Esophagus mucosa (tissue), 1 donor: ENCODE data around the gene MISFA. TPM values are rescaled to one million over a fixed set of nuclear protein-coding genes. Genes with fewer than 3 reads are reported as not detected.

Experiments
- ATAC-seq: fragments of 200-7000 bp; cut with Tn5 transposase; one replicate; pipeline ENCODE4 v1.9.1; 2020
- total RNA-seq: library from RNA; stranded (reverse); gene quantifications from one replicate; pipeline ENCODE4 v1.2.4, GENCODE V29; 2023
- donor health status: DM: yes; HTN: yes; CAD: no.

The MISFA gene
- total RNA-seq: 2.6 TPM

DNA sequence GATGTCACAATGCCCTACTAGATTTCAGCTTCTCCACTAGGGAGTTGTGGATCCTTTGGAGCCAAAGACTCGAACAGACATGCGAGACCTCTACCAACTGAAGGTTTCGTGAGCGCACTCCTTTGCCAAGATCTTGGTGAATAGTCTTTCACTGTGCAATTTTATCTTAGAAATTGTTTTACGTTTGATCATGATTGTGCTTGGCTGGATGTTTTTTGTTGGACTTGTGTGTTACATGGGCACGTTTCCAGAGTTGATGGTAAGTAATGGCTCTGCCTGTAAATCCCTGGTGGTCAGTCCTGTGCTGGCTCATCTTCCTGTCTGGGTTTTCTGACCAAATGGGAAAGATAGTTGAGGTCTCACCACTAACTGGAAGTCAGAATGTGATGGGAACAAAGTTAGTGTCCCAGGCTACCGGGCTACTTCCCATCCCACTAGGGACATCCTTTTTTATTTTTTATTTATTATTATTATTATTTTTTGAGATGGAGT, at the start of gene MISFA:
Gene MISFA (plus strand): TSS at position 51 of the 492 bp plus-strand sequence. CDS start 140 bp downstream, at position 191.
- ATAC-seq: no peak

DNA sequence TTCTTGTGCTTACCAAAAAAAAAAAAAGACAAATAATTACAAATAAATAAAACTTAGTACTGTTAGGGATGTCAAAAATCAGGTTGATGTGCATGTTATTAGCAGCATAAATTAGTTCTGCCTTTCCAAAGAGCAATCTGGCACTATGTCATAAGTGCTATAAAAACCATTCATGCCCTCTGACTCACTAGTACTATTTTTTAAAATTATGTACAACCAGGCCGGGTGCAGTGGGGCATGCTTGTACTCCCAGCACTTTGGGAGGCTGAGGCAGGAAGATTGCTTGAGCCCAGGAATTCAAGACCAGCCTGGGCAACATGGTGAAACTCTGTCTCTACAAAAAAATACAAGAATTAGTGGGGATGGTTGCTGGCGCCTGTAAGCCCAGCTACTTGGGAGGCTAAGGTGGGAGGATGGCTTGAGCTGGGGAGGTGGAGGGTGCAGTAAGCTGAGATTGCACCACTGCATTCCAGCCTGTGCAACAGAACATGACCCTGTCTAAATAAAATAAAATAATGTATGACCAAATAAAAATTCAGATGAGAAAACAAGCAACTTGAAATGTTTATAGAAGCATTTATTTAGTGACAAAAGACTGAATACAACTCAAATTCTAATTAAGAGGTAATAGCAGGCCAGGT, 36.4 kb upstream of the MISFA start:
- no peak for ATAC-seq

DNA sequence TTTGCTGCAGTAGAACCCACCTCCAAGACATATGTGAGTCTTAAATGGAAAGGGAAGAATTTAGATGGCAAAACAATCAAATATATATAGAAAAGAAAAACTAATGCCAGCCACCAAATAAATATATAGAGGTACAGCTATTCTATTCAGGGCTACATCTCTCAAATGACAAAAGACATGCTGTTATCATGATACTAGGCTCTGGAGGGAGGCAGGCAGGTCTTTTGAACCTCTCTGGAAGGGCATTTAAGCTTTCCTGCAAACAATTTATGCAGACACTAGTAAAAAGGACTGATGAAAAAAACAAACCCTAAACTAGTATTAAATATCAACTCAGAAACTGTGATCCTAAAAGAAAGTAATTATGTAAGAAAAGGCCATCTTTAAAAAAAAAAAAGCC, 35.4 kb upstream of the MISFA start:
- no peak for ATAC-seq

DNA sequence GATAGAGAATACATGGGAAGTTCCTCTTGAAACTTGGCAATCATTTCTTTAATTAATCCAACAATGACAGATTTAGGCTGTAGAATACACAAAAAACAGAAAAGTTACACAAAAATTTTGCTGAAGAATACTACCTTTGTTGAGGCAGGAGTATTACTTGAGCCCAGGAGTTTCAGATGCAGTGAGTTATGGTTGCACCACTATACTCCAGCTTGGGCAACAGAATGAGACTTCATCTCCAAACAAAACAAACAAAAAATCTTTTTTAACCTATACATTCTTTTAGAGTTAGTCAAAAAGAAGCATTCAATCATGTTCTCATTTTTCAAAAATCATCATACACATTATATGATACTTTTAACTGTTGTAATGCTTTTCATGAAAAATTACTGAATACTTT, 33.2 kb upstream of the MISFA start:
- ATAC-seq: no peak

DNA sequence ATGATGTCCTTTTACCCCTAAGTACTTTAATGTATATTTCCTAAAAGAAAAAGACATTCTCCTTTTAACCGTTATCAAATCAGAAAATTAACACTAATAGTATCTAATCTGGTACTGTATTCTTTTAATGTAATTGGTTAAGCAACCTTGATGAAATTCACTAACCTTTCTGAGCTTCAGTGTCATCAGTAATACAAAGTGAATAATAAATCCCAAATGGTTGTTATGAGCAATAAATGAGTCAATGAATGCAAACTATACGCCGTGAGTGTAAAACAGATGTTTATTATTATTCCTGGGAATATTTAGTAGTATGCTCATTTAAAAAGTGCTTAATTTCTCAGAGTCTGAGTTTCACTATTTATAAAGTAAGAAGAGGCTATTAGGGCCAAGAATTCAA, 32.5 kb upstream of the MISFA start:
- no peak for ATAC-seq

DNA sequence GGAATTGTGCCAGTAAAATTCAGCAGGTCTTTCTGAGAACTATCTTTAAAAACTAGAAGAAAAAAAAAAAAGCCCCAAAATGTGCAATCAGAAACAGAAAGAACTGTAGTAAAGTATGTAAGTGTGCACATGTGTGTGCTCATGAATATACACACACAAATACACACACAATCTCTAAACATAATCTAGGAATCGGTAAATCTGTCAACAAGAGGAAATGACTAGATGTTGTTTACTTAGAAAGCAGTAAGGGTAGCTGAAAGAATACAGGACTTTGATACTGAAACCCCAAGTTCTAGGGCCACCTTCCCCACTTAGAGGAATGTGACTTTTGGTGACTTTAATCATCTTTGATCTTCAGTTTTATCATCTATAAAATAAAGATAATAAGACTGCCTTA, 24.2 kb upstream of the MISFA start:
- no peak for ATAC-seq

DNA sequence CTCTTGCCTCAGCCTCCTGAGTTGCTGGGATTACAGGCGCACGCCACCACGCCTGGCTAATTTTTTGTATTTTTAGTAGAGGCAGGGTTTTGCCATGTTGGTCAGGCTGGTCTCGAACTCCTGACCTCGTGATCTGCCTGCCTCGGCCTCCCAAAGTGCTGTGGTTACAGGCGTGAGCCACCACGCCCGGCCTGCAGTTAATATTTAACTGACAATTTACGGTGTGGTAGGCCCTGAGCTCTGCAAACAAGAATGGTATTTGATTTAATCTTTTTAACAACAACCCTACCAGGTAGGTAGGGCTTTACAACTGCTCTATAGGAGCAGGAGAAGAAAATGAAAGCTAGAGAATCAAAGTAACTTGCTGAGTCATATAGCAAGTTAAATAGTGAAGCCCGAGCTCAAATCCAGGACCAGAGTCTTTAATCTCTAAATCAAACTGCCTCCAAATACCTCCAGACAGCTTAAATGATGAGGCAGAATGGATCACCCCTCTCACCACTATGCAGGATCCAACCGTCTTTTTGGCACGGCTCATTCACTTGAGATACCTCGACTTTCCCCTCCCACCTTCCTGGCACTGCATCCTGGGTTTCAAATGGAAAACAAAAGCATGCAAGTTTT, 20.5 kb upstream of the MISFA start:
- ATAC-seq: peak; percentile 93

DNA sequence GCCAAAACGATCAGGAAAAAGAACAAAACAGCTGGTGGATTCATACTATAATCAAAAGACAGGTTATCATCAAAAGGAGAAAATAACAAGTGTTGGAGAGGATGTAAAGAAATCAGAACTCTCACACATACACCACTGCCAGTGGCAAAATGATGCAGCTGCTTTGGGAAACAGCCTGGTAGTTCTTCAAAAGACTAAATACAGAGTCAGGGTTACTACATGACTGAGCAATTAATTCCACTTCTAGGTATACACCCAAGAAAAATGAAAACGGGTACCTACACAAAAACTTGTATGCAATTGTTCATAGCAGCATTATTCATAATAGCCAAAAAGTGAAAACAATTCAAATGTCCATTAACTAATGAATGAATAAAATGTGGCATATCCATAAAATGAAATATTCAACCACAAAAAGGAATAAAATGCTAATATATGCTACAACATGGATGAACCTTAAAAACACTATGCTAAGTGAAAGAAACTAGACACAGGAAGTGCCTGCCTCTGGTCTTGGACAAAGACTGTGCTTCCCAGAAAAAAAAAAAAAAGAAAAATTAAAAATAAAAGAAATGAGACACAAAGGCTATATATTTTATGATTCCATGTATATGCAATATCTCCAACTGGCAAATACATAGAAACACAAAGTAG, 19.3 kb upstream of the MISFA start:
- no peak for ATAC-seq

DNA sequence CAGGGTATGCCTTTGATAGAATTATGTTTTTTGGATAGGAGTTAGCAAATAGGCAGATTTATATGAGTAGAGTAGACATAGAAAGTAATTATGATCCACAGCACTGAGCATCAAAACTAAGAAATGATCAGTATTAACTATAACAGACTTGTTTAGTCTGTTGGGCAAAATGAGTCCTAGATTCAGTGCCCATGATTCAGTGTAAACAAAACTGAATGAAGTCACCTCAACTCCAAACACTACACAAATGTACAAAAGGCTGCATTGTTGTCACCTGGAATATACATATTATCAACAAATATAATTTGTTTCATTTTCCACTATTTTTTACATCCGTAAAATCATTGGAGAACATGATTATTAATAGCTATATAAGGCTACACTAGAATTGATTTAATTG, 17.8 kb upstream of the MISFA start:
- no peak for ATAC-seq

DNA sequence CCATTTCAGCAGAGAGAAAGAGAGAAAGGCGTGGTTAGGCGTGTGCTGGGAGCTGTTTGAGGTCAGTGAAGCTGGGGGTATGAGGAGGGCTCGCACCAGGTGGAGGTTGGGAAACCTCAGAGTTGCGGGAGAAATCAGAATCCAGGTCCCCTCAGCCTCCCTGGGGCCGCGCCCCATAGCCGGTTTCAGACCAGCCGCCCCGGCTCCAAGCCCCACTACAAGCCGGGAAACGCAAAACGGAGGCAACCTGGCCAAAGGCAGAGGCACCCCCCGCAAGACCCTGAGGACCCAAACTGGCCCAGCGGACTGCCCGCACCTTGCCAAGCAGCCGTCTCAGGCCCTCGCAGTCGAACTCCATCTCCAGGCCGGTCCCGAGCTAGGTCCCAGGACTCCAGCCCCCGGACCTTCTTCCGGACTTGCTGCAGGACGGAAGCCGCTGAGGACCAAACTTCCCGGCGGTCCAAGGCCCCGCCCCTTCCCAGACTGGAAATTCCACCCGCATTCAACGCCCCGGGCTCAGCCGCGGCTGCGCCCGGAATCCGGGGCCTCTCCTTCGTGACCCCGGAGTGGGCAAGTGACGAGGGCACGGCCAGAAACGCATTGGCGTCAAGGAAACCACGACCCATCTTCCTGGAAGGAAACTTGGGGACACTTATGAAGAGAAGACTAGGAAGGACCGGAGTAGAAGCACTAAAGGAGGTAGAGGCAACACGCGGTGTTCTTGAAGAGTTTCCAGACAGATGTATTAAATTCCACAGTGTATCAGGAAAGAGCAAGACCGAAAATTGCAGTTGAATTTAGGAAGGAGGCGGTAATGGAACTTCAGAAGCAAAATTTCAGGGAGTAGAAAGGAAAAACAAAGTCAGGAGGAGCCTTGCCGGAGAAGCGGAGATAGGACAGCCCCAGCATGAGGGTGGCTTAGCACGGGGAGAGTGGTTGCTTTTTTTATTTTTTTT, 11.0 kb upstream of the MISFA start, which contains the start of gene UEVLD:
Gene UEVLD (minus strand): TSS at position 438 of the 956 bp plus-strand sequence. CDS start 80 bp downstream, at position 358.
- ATAC-seq: peak; percentile 95

DNA sequence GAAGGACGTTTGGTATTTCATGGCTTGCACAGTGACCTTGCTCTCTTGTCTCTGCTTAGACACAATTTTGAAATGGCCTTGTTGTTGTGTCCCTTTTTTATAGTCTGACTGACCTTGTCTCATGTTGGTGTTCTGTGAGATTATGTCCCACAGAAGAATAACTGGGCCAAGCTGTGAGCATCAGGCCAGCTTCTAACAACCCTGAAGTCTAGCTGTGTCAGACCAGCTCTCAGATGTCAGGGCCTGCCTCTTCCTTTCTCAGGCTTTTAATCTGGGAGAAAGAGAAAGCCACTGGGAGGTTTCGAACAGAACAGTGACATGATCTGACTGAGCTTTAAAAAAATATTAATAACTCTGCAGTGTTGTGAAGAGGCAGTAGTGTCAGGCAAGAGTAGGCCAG, 9.0 kb upstream of the MISFA start:
- ATAC-seq: no peak

DNA sequence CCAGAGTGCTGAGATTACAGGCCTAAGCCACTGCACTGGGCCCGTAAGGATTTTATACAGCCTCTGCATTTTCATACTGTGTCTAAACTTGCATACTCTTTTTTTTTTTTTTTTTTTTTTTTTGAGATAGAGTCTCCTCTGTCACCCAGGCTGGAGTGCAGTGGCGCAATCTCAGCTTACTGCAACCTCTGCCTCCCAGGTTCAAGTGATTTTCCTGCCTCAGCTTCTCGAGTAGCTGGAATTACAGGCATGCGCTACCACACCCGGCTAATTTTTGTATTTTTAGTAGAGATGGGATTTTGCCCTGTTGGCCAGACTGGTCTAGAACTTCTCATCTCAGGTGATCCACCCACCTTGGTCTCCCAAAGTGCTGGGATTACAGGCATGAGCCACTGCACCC, 5.5 kb upstream of the MISFA start:
- ATAC-seq: peak; percentile 39

DNA sequence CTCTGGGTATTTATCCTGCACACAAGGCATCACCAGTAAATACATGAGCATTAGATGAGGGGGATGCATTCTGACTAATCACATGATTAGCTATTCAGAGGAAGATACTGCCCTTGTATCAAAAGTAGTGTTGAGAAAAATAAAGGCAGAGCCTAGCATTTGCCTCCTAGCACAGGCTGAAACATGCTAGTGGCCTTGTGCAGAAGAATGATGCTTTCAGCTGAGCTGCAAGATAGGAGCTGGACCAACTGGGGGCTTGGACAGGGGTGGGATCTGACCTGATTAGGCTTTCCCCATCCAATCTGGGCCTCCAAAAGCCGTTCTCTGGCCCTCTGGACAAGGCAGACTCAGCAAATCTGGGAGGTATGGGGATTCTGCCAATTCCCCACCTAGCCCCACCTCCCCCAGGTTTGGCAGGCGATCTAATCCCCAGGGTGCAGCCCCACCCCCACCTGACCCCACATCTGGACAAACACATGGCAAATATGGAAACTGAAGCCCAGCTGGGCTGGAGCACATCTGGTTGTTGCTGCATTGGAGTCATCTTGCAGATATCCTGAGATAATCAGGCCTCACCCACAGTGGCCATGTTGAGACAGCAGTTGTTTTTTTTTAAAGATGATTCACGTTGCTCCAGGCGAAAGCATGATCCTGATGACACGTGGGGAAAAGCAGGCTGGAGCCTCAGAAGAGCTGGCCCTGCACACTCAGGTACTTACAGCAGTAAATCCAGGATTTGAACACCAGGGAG, 4.4 kb upstream of the MISFA start:
- ATAC-seq: peak; percentile 91

DNA sequence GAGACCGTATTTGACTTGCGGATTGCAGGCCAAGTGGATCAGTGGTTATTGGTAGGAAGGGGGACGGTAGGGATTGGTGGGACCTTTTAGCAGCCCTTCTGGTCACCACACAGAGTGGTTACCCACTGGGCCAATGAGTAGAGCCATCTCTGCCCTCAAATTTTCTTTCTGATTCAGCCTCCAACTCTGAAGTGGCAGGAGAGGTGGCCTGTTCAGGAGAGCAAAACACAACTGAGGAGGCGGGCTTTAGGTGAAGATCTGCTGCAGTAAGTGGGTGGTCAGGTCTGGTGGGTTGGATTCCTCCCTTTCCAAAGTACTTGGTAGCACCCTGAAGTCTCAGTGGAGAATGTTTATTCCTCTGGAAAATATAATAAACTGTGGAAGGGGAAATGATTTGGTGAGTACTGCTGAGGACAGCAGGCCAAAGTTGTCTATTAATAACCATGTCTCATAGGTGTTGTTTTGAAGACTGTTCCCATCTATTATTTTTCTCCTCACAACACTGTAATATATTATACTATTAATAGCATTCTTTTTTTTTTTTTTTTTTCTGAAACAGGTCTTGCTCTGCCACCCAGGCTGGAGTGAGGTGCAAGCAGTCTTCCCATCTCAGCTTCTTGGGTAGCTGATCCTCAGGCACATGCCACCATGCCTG, 1.5 kb downstream of the MISFA start:
- no peak for ATAC-seq

DNA sequence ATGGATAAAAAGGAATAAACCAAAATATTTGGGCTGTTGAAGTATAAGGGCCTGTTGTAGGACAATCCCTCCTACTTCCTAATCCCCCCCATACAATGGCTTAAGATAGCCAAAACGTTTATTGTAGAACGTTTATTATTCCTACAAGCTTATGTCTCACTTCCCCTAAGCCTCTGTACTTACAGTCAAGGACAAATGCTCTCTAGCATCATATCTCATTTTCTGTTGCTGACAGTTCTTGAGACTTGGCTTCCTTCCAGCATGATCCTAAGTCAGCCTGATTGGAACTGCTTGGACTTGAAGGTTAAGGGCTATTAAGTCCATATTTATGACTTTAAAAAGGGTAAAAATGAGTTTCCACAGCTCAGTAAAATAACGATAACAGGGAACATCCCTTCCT, 8.8 kb downstream of the MISFA start:
- ATAC-seq: no peak

DNA sequence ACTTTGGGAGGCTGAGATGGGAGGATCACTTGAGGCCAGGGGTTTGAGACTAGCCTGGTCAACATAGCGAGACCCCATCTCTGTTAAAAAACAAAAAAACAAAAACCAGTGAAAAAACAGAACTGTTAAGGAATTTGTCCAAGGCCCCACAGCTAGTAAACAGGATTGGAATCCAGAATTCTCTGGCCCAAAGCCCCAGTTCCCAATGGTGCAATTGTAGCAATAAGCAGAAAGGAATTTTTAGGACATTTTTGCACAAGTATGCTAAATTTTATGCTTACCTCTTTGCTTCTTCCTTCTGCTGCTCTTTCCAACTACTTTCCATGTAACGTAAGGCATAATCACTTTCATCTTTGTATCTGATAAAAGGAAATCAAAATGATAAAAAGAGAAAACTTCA, 11.6 kb downstream of the MISFA start:
- ATAC-seq: no peak

DNA sequence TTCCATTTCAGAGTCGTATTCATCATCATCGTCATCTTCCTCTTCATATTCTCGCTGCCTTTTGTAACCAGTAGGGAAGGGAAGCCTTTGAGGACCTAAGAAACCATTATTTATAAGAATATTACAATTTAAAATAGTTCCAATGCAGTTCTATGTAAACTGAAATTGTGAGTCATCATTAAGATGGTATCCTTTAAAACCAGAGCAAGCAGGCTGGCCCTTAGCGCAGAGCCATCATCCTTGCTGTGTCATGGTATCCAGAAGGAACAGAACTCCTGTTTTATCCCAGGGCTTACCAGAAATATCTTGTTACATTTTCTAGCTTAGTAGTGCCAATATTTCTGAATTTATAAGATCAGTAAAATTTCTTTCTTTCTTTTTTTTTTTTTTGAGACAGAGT, 12.8 kb downstream of the MISFA start:
- ATAC-seq: no peak

DNA sequence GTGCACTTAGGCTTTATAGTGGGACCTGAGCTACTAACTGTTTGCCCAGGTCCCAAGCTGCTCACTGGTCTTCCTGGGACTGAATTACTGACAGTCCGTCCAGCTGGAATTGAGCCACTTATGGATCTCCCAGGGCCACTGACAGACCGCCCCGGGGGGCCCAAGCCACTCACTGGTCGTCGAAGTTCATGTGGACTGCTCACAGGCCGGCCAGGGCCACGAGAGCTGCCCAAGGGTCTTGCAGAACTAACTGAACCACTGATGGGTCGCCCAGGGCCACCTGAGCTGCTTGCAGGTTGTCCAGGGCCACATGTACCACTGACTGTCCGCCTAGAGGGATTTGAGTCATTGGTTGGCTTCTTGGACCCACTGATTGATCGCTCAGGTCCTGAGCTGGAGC, 15.1 kb downstream of the MISFA start:
- peak; percentile 15 for ATAC-seq

DNA sequence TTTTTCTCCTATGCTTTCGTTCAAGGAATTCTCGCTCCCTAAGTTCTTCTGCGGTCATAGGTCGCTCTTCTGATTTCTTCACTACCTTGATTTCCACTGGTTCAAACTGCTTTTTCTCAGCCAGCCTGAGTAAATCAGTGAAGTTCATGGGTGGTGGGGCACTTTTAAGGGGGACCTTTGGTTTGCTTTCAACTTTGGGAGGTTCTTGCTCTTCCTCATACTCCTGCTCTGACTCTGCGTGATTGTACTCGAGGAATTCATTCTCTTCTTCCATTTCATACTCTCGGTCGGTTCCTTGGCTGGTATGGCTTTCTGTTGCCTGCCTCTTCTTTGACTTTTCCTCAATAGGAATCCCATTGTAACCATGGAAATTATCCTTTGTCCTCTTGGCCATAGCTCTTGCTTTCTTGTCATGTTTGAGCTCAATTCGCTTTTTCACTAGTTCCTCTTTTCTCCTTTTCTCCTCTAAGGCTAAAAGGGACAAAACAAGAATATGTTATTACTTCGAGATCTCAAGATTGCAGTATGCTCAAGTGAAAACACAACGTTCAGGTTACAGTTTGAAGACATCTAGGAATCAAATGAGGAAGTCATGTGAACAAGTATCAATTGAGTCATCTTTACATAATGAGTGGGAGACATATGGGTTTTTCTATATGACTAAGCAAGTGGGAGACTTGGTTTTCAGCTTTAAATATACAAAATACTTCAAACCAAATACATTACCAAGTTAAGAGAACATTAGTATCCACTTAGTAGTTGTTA, 16.2 kb downstream of the MISFA start:
- no peak for ATAC-seq

DNA sequence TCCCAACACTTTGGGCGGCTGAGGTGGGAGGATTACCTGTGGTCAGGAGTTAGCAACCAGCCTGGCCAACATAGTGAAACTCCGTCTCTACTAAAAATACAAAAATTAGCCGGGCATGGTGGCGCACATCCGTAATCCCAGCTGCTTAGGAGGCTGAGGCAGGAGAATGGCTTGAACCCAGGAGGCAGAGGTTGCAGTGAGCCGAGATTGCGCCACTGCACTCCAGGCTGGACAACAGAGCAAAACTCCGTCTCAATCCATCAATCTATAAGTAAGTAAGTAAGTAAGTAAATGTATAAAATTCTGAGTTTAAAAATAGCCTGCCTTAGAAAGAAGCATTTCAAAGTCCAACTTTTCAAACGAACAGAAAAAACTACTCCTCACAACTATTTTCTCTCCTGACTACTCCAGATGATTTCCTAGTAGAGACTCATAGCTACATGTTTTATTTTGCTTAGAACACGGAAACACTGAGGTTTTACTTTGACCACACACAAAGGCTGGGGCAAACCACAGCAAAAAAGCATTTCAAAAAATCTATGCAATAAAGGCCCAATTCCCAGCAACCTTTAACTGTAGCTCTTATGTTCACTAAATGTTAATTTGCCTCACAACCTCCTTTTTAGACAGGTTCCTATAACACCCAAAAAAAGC, 18.2 kb downstream of the MISFA start:
- ATAC-seq: no peak
